GM12872 (cell line): Measurements from ENCODE around the gene XAGE2.

Source experiments
- CTCF ChIP-seq: IDR thresholded peaks from 3 replicates; pipeline ENCODE4 v1.5.1; 2011; ENCODE audit warnings: low read depth, mild to moderate bottlenecking, low read length, moderate library complexity; ENCODE audit not compliant: insufficient read depth

Gene XAGE2

GRCh38 chrX:52410439-52411394, 41.9 kb downstream of the XAGE2 start:
- TF ChIP-seq CTCF = no peak

GRCh38 chrX:52415304-52415703, 46.5 kb downstream of the XAGE2 start:
- no peak for TF ChIP-seq CTCF

- no peak for TF ChIP-seq CTCF
Measured at GRCh38 chrX:52416816-52417215, 48.0 kb downstream of the XAGE2 start.

GRCh38 chrX:52420824-52421443, 52.1 kb downstream of the XAGE2 start:
- TF ChIP-seq CTCF = no peak

GRCh38 chrX:52422884-52423283, 54.1 kb downstream of the XAGE2 start:
- no peak for TF ChIP-seq CTCF

GRCh38 chrX:52424656-52425055, 55.8 kb downstream of the XAGE2 start:
- no peak for TF ChIP-seq CTCF
